ENCODE measurements around the gene EPS8L1. TPM values are rescaled to one million over a fixed set of nuclear protein-coding genes. Genes with fewer than 3 reads are reported as not detected.
"Not testable (repeated sequence)": the region's sequence is repeated elsewhere in the genome, so short reads cannot be mapped to it uniquely, and the experiment has no call there.

Gene EPS8L1
- total RNA-seq (1 to 10 TPM; 2.0 to 2.2 TPM), total RNA-seq (0 to 2.1 (median 0.46) reads per million in 172 experiments)
- polyA plus RNA-seq (2013, experiment 1 of 2): 3.1 TPM
- polyA plus RNA-seq (2013, experiment 2 of 2): 2.1 TPM

DNA sequence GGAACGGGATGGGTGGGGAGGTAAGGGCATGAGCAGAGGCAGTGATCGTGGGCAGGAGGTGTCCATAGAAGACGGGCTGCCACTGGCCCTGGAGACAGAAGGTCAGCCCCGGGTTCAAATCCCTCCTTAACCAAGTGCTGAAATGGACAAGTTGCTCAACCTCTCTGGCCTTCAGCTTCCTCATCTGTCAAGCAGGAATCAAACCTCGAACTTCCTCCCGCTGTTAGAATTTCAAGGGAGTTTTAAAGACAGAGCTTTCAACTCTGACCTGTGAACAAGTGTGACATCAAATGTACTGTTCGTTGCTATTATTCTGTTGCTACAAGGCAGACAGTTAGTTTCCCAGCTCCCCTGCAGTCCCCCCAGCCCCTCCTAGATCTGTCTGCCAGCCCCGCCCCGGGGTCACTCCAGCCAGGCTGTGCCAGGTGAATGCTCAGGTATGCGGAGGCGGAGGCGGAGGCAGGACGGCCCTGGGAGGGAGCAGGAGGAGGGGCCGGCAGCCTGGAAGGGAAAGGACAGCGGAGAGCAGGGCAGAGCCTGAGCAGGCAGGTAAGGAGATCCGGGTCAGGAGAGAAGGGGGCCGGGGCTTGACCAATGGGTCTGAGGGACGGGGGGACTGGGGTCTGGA is at the start of gene EPS8L1:
TSS of gene EPS8L1 (plus strand) at position 499 of the 628 bp plus-strand sequence. CDS start 576 bp downstream, outside the sequence.
- Mint-ChIP-seq H3K4me1 (ENCODE audit: low read depth) (peaks cover 15% of the 10 kb centered on the region), H3K4me3 (no peak within 1 kb of the TSS), H3K36me3 (ENCODE audit: low read depth) (no peaks in the 10 kb centered on the region), H3K27me3 (peaks cover 72% of the 10 kb centered on the region), H3K27ac (no peak within 1 kb of the TSS), H3K9me3 (no peaks in the 10 kb centered on the region)
- H3K9me3 ChIP-seq (ENCODE audit: control insufficient read depth in 1 of 2, insufficient read depth in 1 of 2, low read length in 2 of 2): peaks cover 0 to 38% of the 10 kb centered on the region in 2 experiments
- DNase-seq: no peak
- no peak within 1 kb of the TSS for H3K27ac ChIP-seq (ENCODE audit: low read depth in 1 of 2, low read length in 2 of 2)
- POLR2A ChIA-PET: interaction anchor here (1.5 kb wide), 1 partner anchor 13 kb away, joined by 5 read pairs; the partner anchor contains the start of gene RDH13
- no peak within 1 kb of the TSS for H3K4me3 ChIP-seq (ENCODE audit: low read length)
- TF ChIP-seq CTCF (IDR thresholded peaks at IDR 0.05): no peak
- ATAC-seq (ENCODE audit: poor library complexity): no peak
- intact Hi-C loops (cut with DNase I, micrococcal nuclease): no loop called here
- peaks cover 22 to 37% of the 10 kb centered on the region in 2 experiments for H3K27me3 ChIP-seq (ENCODE audit: control insufficient read depth in 1 of 2, insufficient read depth in 2 of 2, low read length in 2 of 2)
- CTCF ChIA-PET: no interaction called here
- peaks cover 9% of the 10 kb centered on the region for H3K4me1 ChIP-seq (ENCODE audit: insufficient read depth, low read length)
- no peaks in the 10 kb centered on the region for H3K36me3 ChIP-seq (ENCODE audit: insufficient read depth, low read length)

DNA sequence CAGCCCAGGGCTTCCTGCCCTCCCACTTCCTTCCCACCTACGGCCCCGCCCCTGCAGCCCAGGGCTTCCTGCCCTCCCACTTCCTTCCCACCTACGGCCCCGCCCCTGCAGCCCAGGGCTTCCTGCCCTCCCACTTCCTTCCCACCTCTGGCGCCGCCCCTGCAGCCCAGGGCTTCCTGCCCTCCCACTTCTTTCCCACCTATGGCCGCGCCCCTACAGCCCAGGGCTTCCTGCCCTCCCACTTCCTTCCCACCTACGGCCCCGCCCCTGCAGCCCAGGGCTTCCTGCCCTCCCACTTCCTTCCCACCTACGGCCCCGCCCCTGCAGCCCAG is 48.6 kb upstream of the EPS8L1 start:
- POLR2A ChIA-PET; DNase-seq; H3K27me3 ChIP-seq (ENCODE audit: control insufficient read depth in 1 of 2, insufficient read depth in 2 of 2, low read length in 2 of 2); CTCF ChIA-PET; H3K4me3 ChIP-seq (ENCODE audit: low read length); H3K27ac Mint-ChIP-seq; ATAC-seq (ENCODE audit: poor library complexity); H3K4me1 ChIP-seq (ENCODE audit: insufficient read depth, low read length); H3K4me3 Mint-ChIP-seq; H3K27me3 Mint-ChIP-seq; H3K36me3 ChIP-seq (ENCODE audit: insufficient read depth, low read length); intact Hi-C loops (cut with DNase I, micrococcal nuclease): not testable (repeated sequence)
- peaks cover 11 to 26% of the 10 kb centered on the region in 2 experiments for H3K9me3 ChIP-seq (ENCODE audit: control insufficient read depth in 1 of 2, insufficient read depth in 1 of 2, low read length in 2 of 2)
- H3K36me3 Mint-ChIP-seq (ENCODE audit: low read depth): peaks cover 27% of the 10 kb centered on the region
- H3K4me1 Mint-ChIP-seq (ENCODE audit: low read depth): peaks cover 16% of the 10 kb centered on the region
- H3K27ac ChIP-seq (ENCODE audit: low read depth in 1 of 2, low read length in 2 of 2): peak overlapping the region in 1 of 2 donors; percentile 29
- H3K9me3 Mint-ChIP-seq: peaks cover 11% of the 10 kb centered on the region

DNA sequence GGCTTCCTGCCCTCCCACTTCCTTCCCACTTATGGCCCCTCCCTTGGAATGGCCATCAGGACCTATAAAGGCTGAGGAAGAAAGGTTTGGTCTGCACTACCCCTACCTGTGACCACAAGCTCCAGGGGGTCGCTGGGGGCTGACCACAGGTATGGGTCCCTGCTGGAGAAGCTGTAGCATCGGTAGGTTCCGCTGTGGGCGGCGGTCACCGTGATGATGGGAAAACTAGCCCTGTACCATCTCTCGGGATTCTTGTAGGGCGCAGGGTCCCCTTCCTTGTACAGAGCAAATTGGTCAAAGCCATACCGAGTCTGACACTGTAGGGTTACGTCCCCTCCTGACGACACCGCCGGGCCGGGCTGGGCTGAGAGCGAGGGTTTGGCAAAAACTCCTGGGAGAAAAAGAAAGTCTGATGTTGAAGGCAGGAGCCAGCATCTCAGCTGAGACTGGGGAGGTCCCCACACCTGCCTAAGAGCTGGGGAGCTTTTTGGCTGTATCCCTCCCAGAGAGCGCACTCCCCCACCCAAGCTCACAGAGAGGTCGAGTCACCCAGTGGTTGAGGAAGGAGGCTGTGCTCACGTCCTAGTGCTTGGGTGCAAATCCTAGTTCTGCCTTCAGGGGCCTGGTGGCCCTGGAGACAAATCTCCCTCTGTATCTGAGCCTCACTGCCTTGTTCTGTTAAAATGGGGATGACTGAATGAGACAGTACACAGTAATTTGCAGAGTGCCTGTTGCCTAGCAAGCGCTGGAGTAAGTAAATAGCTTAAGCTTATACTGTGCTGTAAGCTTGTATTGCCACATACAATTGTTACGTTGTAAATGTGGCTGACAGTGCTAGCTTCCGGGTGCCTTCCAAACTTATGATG is 48.0 kb upstream of the EPS8L1 start:
- no peak for TF ChIP-seq CTCF (IDR thresholded peaks at IDR 0.05)
- Histone ChIP-seq H3K9me3 (ENCODE audit: control insufficient read depth in 1 of 2, insufficient read depth in 1 of 2, low read length in 2 of 2) (peaks cover 11 to 30% of the 10 kb centered on the region in 2 experiments), H3K4me1 (ENCODE audit: insufficient read depth, low read length) (no peaks in the 10 kb centered on the region), H3K4me3 (ENCODE audit: low read length) (no peak overlapping the region), H3K27me3 (ENCODE audit: control insufficient read depth in 1 of 2, insufficient read depth in 2 of 2, low read length in 2 of 2) (no peaks in the 10 kb centered on the region), H3K27ac (ENCODE audit: low read depth in 1 of 2, low read length in 2 of 2) (peak overlapping the region in 1 of 2 donors; percentile 29), H3K36me3 (ENCODE audit: insufficient read depth, low read length) (no peaks in the 10 kb centered on the region)
- H3K9me3 Mint-ChIP-seq: peaks cover 11% of the 10 kb centered on the region
- peaks cover 21% of the 10 kb centered on the region for H3K36me3 Mint-ChIP-seq (ENCODE audit: low read depth)
- CTCF ChIA-PET: no interaction called here
- H3K4me1 Mint-ChIP-seq (ENCODE audit: low read depth): peaks cover 16% of the 10 kb centered on the region
- no peak overlapping the region for H3K4me3 Mint-ChIP-seq
- DNase-seq (no peak), ATAC-seq (ENCODE audit: poor library complexity) (no peak)
- no peaks in the 10 kb centered on the region for H3K27me3 Mint-ChIP-seq
- POLR2A ChIA-PET: interaction anchor here (0.5 kb wide), 1 partner anchor 911 kb away, joined by 3 read pairs; no protein-coding TSS in a partner anchor
- intact Hi-C loops (cut with DNase I, micrococcal nuclease): no loop called here
- H3K27ac Mint-ChIP-seq: no peak overlapping the region

Measured in CD4-positive, alpha-beta T cell (primary cell).